OCI-LY3 (cell line): ENCODE results near the gene NAIP.
"Not testable (repeated sequence)": the region's sequence is repeated elsewhere in the genome, so short reads cannot be mapped to it uniquely, and the experiment has no call there.

Experiments used
- H2AFZ ChIP-seq: fragments of 200-600, 300-600 bp; shearing (Covaris generic); 2 replicates; pipeline ENCODE4 v1.6.0; 2014; ENCODE audit warnings: antibody characterized with exemption, low read depth, low read length
- H3K27ac ChIP-seq: fragments of 200-600, 300-600 bp; sonication (generic); 2 replicates; pipeline ENCODE4 v1.5.1; 2014; ENCODE audit warnings: mild to moderate bottlenecking, low read length, moderate library complexity, mixed read lengths
- H3K27me3 ChIP-seq: fragments of 200-600, 300-600 bp; sonication (generic); 2 replicates; pipeline ENCODE4 v1.6.1; 2014; ENCODE audit warnings: low read depth, low read length, mixed read lengths
- H3K36me3 ChIP-seq: fragments of 200-600, 300-600 bp; sonication (generic); replicated peaks from 2 replicates; pipeline ENCODE3; 2014; ENCODE audit warnings: low read depth, low read length, mixed read lengths
- H3K4me1 ChIP-seq: fragments of 300-600, 200-600 bp; sonication (generic); 2 replicates; pipeline ENCODE4 v1.6.1; 2014; ENCODE audit warnings: low read length, mixed read lengths
- H3K4me2 ChIP-seq: fragments of 200-600, 300-600 bp; sonication (generic); 2 replicates; pipeline ENCODE4 v1.6.1; 2014; ENCODE audit warnings: low read length, mixed read lengths
- H3K4me3 ChIP-seq: fragments of 300-600, 200-600 bp; sonication (generic); 2 replicates; pipeline ENCODE4 v1.5.1; 2014; ENCODE audit warnings: antibody characterized with exemption, mild to moderate bottlenecking, low read length, moderate library complexity
- H3K79me2 ChIP-seq: fragments of 300-600, 200-600 bp; shearing (Covaris generic); 2 replicates; pipeline ENCODE4 v1.6.1; 2014; ENCODE audit warnings: mild to moderate bottlenecking, low read length, mixed read lengths
- H3K9ac ChIP-seq: fragments of 300-600, 200-600 bp; shearing (Covaris generic); 2 replicates; pipeline ENCODE4 v1.6.0; 2014; ENCODE audit warnings: mild to moderate bottlenecking, low read length, moderate library complexity
- H3K9me3 ChIP-seq: fragments of 200-600, 300-600 bp; shearing (Covaris generic); 2 replicates; pipeline ENCODE4 v1.6.1; 2014; ENCODE audit warnings: low read length, mixed read lengths; ENCODE audit not compliant: insufficient read depth
- H4K20me1 ChIP-seq: fragments of 200-600, 300-600 bp; sonication (generic); 2 replicates; pipeline ENCODE4 v1.6.1; 2016; ENCODE audit warnings: low read length, mixed read lengths; ENCODE audit not compliant: insufficient read depth

NAIP gene

GRCh38 chr5:71025289-71025953 lies at the start of gene NAIP:
NAIP (minus strand) TSS chr5:71025339; CDS start chr5:71012915, 12,424 bp downstream.
- not testable (repeated sequence) for H3K79me2 ChIP-seq, H3K27ac ChIP-seq, H3K27me3 ChIP-seq, H3K9me3 ChIP-seq, H4K20me1 ChIP-seq, H2AFZ ChIP-seq, H3K4me1 ChIP-seq, H3K9ac ChIP-seq, H3K4me3 ChIP-seq, H3K4me2 ChIP-seq, H3K36me3 ChIP-seq

- not testable (repeated sequence) for H3K4me2 ChIP-seq, H3K9ac ChIP-seq, H3K9me3 ChIP-seq, H3K4me1 ChIP-seq, H3K36me3 ChIP-seq, H3K79me2 ChIP-seq, H3K27me3 ChIP-seq, H3K27ac ChIP-seq, H3K4me3 ChIP-seq, H2AFZ ChIP-seq, H4K20me1 ChIP-seq
Measured at GRCh38 chr5:71067262-71067928, 42.3 kb upstream of the NAIP start, which contains the start of gene GTF2H2. GTF2H2 (minus strand) TSS chr5:71067676; CDS start chr5:71062763, 4,913 bp downstream.

GRCh38 chr5:71061322-71061721 lies 36.2 kb upstream of the NAIP start:
- H3K9ac ChIP-seq, H3K4me3 ChIP-seq, H2AFZ ChIP-seq, H3K4me2 ChIP-seq, H3K4me1 ChIP-seq, H3K27me3 ChIP-seq, H3K79me2 ChIP-seq, H3K36me3 ChIP-seq, H3K9me3 ChIP-seq, H3K27ac ChIP-seq, H4K20me1 ChIP-seq: not testable (repeated sequence)

GRCh38 chr5:71059426-71059825 lies 34.3 kb upstream of the NAIP start:
- H3K4me3 ChIP-seq, H3K9ac ChIP-seq, H3K4me1 ChIP-seq, H3K27ac ChIP-seq, H2AFZ ChIP-seq, H3K4me2 ChIP-seq, H4K20me1 ChIP-seq, H3K79me2 ChIP-seq, H3K27me3 ChIP-seq, H3K9me3 ChIP-seq, H3K36me3 ChIP-seq: not testable (repeated sequence)

- not testable (repeated sequence) for H3K27ac ChIP-seq, H3K4me1 ChIP-seq, H3K79me2 ChIP-seq, H3K9me3 ChIP-seq, H3K27me3 ChIP-seq, H2AFZ ChIP-seq, H3K9ac ChIP-seq, H3K4me3 ChIP-seq, H3K36me3 ChIP-seq, H4K20me1 ChIP-seq, H3K4me2 ChIP-seq
Measured at GRCh38 chr5:71044808-71045207, 19.7 kb upstream of the NAIP start.

- H3K4me3 ChIP-seq, H3K9ac ChIP-seq, H4K20me1 ChIP-seq, H3K4me2 ChIP-seq, H3K36me3 ChIP-seq, H3K27ac ChIP-seq, H3K4me1 ChIP-seq, H2AFZ ChIP-seq, H3K9me3 ChIP-seq, H3K27me3 ChIP-seq, H3K79me2 ChIP-seq: not testable (repeated sequence)
Measured at GRCh38 chr5:71044128-71044527, 19.0 kb upstream of the NAIP start.

- not testable (repeated sequence) for H3K9ac ChIP-seq, H3K9me3 ChIP-seq, H3K27me3 ChIP-seq, H3K4me2 ChIP-seq, H4K20me1 ChIP-seq, H3K4me1 ChIP-seq, H3K79me2 ChIP-seq, H3K36me3 ChIP-seq, H3K27ac ChIP-seq, H3K4me3 ChIP-seq, H2AFZ ChIP-seq
Measured at GRCh38 chr5:71031046-71031776, 6.1 kb upstream of the NAIP start.

- H3K4me2 ChIP-seq, H3K9ac ChIP-seq, H3K4me1 ChIP-seq, H2AFZ ChIP-seq, H3K27me3 ChIP-seq, H3K36me3 ChIP-seq, H3K9me3 ChIP-seq, H3K4me3 ChIP-seq, H3K27ac ChIP-seq, H4K20me1 ChIP-seq, H3K79me2 ChIP-seq: not testable (repeated sequence)
Measured at GRCh38 chr5:71020643-71021042, 4.5 kb downstream of the NAIP start.

- not testable (repeated sequence) for H3K4me2 ChIP-seq, H2AFZ ChIP-seq, H3K27ac ChIP-seq, H3K9ac ChIP-seq, H3K4me1 ChIP-seq, H4K20me1 ChIP-seq, H3K27me3 ChIP-seq, H3K9me3 ChIP-seq, H3K4me3 ChIP-seq, H3K79me2 ChIP-seq, H3K36me3 ChIP-seq
Measured at GRCh38 chr5:71018376-71019005, 6.6 kb downstream of the NAIP start.
